Measurements from ENCODE around the gene TRIM14. TPM values are rescaled to one million over a fixed set of nuclear protein-coding genes. Genes with fewer than 3 reads are reported as not detected.

TRIM14 gene
- total RNA-seq, 4 donors from 2014 or later: 15.8 to 22.9 (median 20.0) TPM

DNA sequence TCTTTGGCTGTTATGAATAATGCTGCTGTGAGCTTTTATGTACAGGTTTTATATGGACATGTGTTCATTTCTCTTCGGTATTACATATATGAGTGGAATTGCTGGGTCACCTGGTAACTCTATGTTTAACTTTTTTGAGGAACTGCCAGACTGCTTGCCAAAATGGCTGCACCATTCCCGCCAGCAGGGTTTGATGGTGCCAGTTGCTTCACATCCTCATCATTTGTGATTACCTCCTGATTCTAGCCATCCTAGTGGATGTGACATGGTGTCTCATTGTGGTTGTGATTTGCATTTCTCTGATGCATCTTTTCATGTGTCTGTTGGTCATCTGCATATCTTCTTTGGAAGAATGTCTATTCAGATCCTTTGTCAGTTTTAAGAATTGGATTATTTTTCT, 51.8 kb downstream of the TRIM14 start:
- H3K4me1 ChIP-seq: peaks cover 6% of the 10 kb centered on the region
- no peak for TF ChIP-seq EP300 (IDR thresholded peaks at IDR 0.05)
- no peak for TF ChIP-seq CTCF (IDR thresholded peaks at IDR 0.05)
- no peak for TF ChIP-seq POLR2AphosphoS5 (IDR thresholded peaks at IDR 0.05)
- no peak for TF ChIP-seq POLR2A (IDR thresholded peaks at IDR 0.05)
- no peak for DNase-seq (ENCODE audit: low spot score in 2 of 2)
- peaks cover 12% of the 10 kb centered on the region for H3K36me3 ChIP-seq
- WGBS: 85% methylated on average over 2 of the region's 2 CpGs
- no peaks in the 10 kb centered on the region for H3K27me3 ChIP-seq
- H3K27ac ChIP-seq: no peak overlapping the region
- H3K4me3 ChIP-seq: no peak overlapping the region
- H3K9me3 ChIP-seq: no peaks in the 10 kb centered on the region

DNA sequence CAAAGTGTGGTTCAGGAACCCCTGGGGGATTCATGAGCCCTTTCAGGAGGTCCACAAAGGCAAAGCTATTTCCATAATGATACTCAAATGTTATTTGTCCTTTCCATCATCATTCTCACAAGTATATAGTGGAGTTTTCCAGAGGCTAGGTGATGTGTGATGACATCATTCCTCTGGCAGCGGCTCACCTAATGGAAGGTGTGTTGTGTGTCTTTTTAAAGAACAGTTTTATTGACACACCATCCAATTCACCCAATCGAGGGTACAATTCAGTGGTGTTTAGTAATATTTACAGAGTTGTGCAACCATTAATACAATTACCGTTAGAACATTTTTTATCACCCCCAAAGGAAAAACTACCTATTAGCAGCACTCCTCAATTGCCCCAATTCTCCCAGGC, 52.8 kb downstream of the TRIM14 start:
- Histone ChIP-seq H3K27me3 (no peaks in the 10 kb centered on the region), H3K27ac (no peak overlapping the region), H3K4me3 (no peak overlapping the region), H3K36me3 (peaks cover 17% of the 10 kb centered on the region), H3K9me3 (no peaks in the 10 kb centered on the region), H3K4me1 (no peaks in the 10 kb centered on the region)
- 77% methylated on average over 3 of the region's 3 CpGs for WGBS
- no peak for TF ChIP-seq CTCF (IDR thresholded peaks at IDR 0.05)
- TF ChIP-seq POLR2A (IDR thresholded peaks at IDR 0.05): no peak
- no peak for TF ChIP-seq EP300 (IDR thresholded peaks at IDR 0.05)
- no peak for TF ChIP-seq POLR2AphosphoS5 (IDR thresholded peaks at IDR 0.05)
- DNase-seq (ENCODE audit: low spot score in 2 of 2): no peak

GRCh38 chr9:98064623-98065392, 54.2 kb downstream of the TRIM14 start:
- no peak overlapping the region for H3K4me3 ChIP-seq
- peaks cover 23% of the 10 kb centered on the region for H3K36me3 ChIP-seq
- no peaks in the 10 kb centered on the region for H3K9me3 ChIP-seq
- no peaks in the 10 kb centered on the region for H3K4me1 ChIP-seq
- TF ChIP-seq CTCF (IDR thresholded peaks at IDR 0.05) (no peak), EP300 (IDR thresholded peaks at IDR 0.05) (no peak), POLR2A (IDR thresholded peaks at IDR 0.05) (no peak), POLR2AphosphoS5 (IDR thresholded peaks at IDR 0.05) (no peak)
- no peaks in the 10 kb centered on the region for H3K27me3 ChIP-seq
- H3K27ac ChIP-seq: no peak overlapping the region
- DNase-seq (ENCODE audit: low spot score in 2 of 2): no peak
- WGBS: 89% methylated on average over 8 of the region's 8 CpGs

GRCh38 chr9:98062161-98062560, 56.9 kb downstream of the TRIM14 start:
- no peak overlapping the region for H3K27ac ChIP-seq
- 89% methylated on average over 3 of the region's 3 CpGs for WGBS
- no peak for TF ChIP-seq POLR2A (IDR thresholded peaks at IDR 0.05)
- no peak for TF ChIP-seq EP300 (IDR thresholded peaks at IDR 0.05)
- no peak for TF ChIP-seq POLR2AphosphoS5 (IDR thresholded peaks at IDR 0.05)
- TF ChIP-seq CTCF (IDR thresholded peaks at IDR 0.05): no peak

DNA sequence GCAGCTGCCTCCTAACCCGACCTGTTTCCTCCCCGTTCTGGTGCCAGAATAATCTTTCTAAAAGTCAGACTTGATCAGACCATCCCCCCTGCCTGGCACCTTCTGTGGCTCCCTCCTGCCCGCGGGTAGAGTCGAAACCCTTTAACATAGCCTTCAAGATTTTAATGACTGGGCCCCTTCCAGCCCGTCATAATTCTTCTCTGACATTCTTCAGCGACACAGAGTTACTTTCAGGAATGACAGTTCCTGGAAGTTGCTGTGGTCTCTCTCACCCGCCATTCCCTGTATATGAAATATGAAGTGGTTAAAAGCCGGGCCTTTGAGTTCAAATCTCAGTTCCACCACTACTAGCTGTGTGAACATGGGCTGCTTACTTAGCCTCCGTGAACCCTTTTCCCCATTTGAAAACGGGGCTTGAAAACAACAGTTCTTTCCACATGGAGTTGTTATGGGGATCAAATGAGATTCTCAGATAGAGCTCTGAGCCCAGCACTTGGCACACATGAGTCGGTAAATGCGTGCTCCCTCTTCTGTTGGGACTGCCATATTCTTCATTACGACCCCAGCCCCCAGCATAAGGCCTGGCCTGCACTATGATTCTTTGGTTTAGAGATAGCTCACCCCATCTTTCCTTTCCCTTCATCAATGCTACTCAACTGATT, 61.8 kb downstream of the TRIM14 start:
- Histone ChIP-seq H3K27me3 (no peaks in the 10 kb centered on the region), H3K4me1 (peaks cover 30% of the 10 kb centered on the region), H3K27ac (peak overlapping the region; percentile 94), H3K36me3 (peaks cover 11% of the 10 kb centered on the region), H3K4me3 (peak overlapping the region; percentile 70), H3K9me3 (no peaks in the 10 kb centered on the region)
- DNase-seq (ENCODE audit: low spot score in 2 of 2): no peak
- 4% methylated on average over 14 of the region's 14 CpGs for WGBS
- TF ChIP-seq POLR2A (IDR thresholded peaks at IDR 0.05): no peak
- TF ChIP-seq CTCF (IDR thresholded peaks at IDR 0.05): no peak
- TF ChIP-seq EP300 (IDR thresholded peaks at IDR 0.05): no peak
- no peak for TF ChIP-seq POLR2AphosphoS5 (IDR thresholded peaks at IDR 0.05)

More at GRCh38 chr9:98062161-98062560, 56.9 kb downstream of the TRIM14 start:
- H3K4me3 ChIP-seq: no peak overlapping the region
- no peaks in the 10 kb centered on the region for H3K27me3 ChIP-seq
- H3K9me3 ChIP-seq: no peaks in the 10 kb centered on the region
- peaks cover 23% of the 10 kb centered on the region for H3K36me3 ChIP-seq
- peaks cover 21% of the 10 kb centered on the region for H3K4me1 ChIP-seq
- DNase-seq (ENCODE audit: low spot score in 2 of 2): no peak
